Central memory CD4-positive, alpha-beta T cell (primary cell): ENCODE results near the gene NSMCE3.

Experiments used
- DNase-seq: peaks from one replicate; pipeline ENCODE4 v3.0.0; 2022
- total RNA-seq, 3 experiments: gene quantifications; one replicate each; lab custom pipeline; 2026; lab: John Stamatoyannopoulos, UW

Gene NSMCE3
- 41.1 to 117 (median 68.8) reads per million in 3 experiments for total RNA-seq

- peak; percentile 92 for DNase-seq
These were observed at the start of gene NSMCE3 for GRCh38 chr15:29269485-29270168. NSMCE3 (minus strand) TSS chr15:29269822; CDS start chr15:29269705, 117 bp downstream.

- DNase-seq, result no peak
These were observed 46.8 kb upstream of the NSMCE3 start for GRCh38 chr15:29316422-29316821.

- DNase-seq, result no peak
These were observed 42.8 kb upstream of the NSMCE3 start for GRCh38 chr15:29312387-29312786.

- no peak for DNase-seq
These were observed 42.1 kb upstream of the NSMCE3 start for GRCh38 chr15:29311696-29312095.

- DNase-seq, result no peak
These were observed 39.5 kb upstream of the NSMCE3 start for GRCh38 chr15:29309139-29309538.

- no peak for DNase-seq
These were observed 38.7 kb upstream of the NSMCE3 start for GRCh38 chr15:29308299-29308698.

GRCh38 chr15:29305556-29305955 is 35.9 kb upstream of the NSMCE3 start:
- DNase-seq, result no peak

GRCh38 chr15:29302871-29303270 is 33.2 kb upstream of the NSMCE3 start:
- no peak for DNase-seq

GRCh38 chr15:29299784-29300183 is 30.2 kb upstream of the NSMCE3 start:
- DNase-seq, result no peak

- DNase-seq, result no peak
These were observed 29.7 kb upstream of the NSMCE3 start for GRCh38 chr15:29299331-29299730.

GRCh38 chr15:29294732-29295325 is 25.2 kb upstream of the NSMCE3 start:
- DNase-seq, result no peak

GRCh38 chr15:29291067-29291845 is 21.6 kb upstream of the NSMCE3 start:
- DNase-seq, result no peak

- DNase-seq, result no peak
These were observed 19.6 kb upstream of the NSMCE3 start for GRCh38 chr15:29289173-29289572.

GRCh38 chr15:29285386-29285785 is 15.8 kb upstream of the NSMCE3 start:
- DNase-seq, result no peak

- no peak for DNase-seq
These were observed 13.8 kb upstream of the NSMCE3 start for GRCh38 chr15:29283381-29283780.

- no peak for DNase-seq
These were observed 10.9 kb upstream of the NSMCE3 start for GRCh38 chr15:29280514-29280913.

GRCh38 chr15:29278436-29279105 is 8.9 kb upstream of the NSMCE3 start:
- DNase-seq, result no peak

- no peak for DNase-seq
These were observed 6.7 kb upstream of the NSMCE3 start for GRCh38 chr15:29276366-29276765.

GRCh38 chr15:29275855-29276254 is 6.2 kb upstream of the NSMCE3 start:
- no peak for DNase-seq

GRCh38 chr15:29274946-29275345 is 5.3 kb upstream of the NSMCE3 start:
- DNase-seq, result no peak

- DNase-seq, result no peak
These were observed 2.6 kb upstream of the NSMCE3 start for GRCh38 chr15:29272219-29272618.

- DNase-seq, result no peak
These were observed 1.4 kb upstream of the NSMCE3 start for GRCh38 chr15:29270976-29271375.
